Endothelial cell of umbilical vein (primary cell): ENCODE measurements around the gene UBE2I. TPM values are rescaled to one million over a fixed set of nuclear protein-coding genes. Genes with fewer than 3 reads are reported as not detected.

Experiments
- BruUV-seq: library from RNA; stranded (reverse); fragments of 400-500 nt; replicated peaks from 2 replicates; lab custom pipeline; 2021; lab: Mats Ljungman, UMichigan
- CTCF ChIA-PET: fragments of 300-600, 350-600 bp; sonication (Branson Sonifier 250); formaldehyde crosslinking; loops from one replicate; lab custom pipeline; 2021; ENCODE audit warnings: antibody characterized with exemption, inconsistent platforms; lab: Charles Lee
- POLR2A ChIA-PET: fragments of 300-600, 350-600 bp; sonication (Branson Sonifier 250); formaldehyde crosslinking; loops from one replicate; lab custom pipeline; 2021; ENCODE audit warnings: antibody characterized with exemption, inconsistent platforms; lab: Charles Lee
- DNase-seq: peaks from one replicate; pipeline ENCODE4 v3.0.0-alpha.2; 2011; ENCODE audit warnings: low read depth, low spot score
- FAIRE-seq: peaks from 2 replicates; lab custom pipeline; 2011; peaks lifted over from hg19 to GRCh38; lab: Jason Lieb, UNC
- H2AFZ ChIP-seq: 2 replicates; pipeline ENCODE4 v1.6.0; 2012; ENCODE audit warnings: low read depth, low read length, control low read depth, inconsistent platforms
- H3K27ac ChIP-seq: 2 replicates; pipeline ENCODE4 v1.5.1; 2011; ENCODE audit warnings: low read depth, mild to moderate bottlenecking, control low read depth, low read length, moderate library complexity; ENCODE audit not compliant: insufficient read depth
- H3K27me3 ChIP-seq, 2 experiments: 2 replicates each; pipeline versions ENCODE4 v1.6.0 to v1.6.1; 2011; ENCODE audit warnings: low read length in 2 of 2, mixed read lengths in 1 of 2; ENCODE audit not compliant: control insufficient read depth in 2 of 2, insufficient read depth in 2 of 2
- H3K36me3 ChIP-seq, 2 experiments: 2 replicates in 1 of 2; 3 replicates in 1 of 2; pipeline ENCODE4 v1.5.1; 2011; ENCODE audit warnings: low read length in 2 of 2, mild to moderate bottlenecking in 1 of 2, moderate library complexity in 1 of 2; ENCODE audit not compliant: control insufficient read depth in 2 of 2, insufficient read depth in 2 of 2; ENCODE audit errors: extremely low read depth in 1 of 2
- H3K4me1 ChIP-seq: 3 replicates; pipeline ENCODE4 v1.5.1; 2011; ENCODE audit warnings: mild to moderate bottlenecking, low read length; ENCODE audit not compliant: control insufficient read depth, insufficient read depth; ENCODE audit errors: extremely low read depth
- H3K4me2 ChIP-seq: 2 replicates; pipeline ENCODE4 v1.6.1; 2011; ENCODE audit warnings: low read length, control low read depth, mixed read lengths; ENCODE audit not compliant: insufficient read depth
- H3K4me3 ChIP-seq, 3 experiments: fragments of 200-600 bp in 1 of 3; sonication (generic), shearing (Covaris generic) in 1 of 3; replicated peaks in 1 of 3; 2 replicates each; pipeline ENCODE4 v1.5.1; 2011 to 2016; ENCODE audit warnings: control low read depth in 3 of 3, low read length in 3 of 3, mild to moderate bottlenecking in 2 of 3, inconsistent platforms in 1 of 3, low read depth in 1 of 3, moderate library complexity in 1 of 3; ENCODE audit not compliant: insufficient read depth in 1 of 3
- H3K79me2 ChIP-seq: 2 replicates; pipeline ENCODE4 v1.6.0; 2012; ENCODE audit warnings: low read length, inconsistent platforms; ENCODE audit not compliant: control insufficient read depth, insufficient read depth
- H3K9ac ChIP-seq: replicated peaks from 2 replicates; pipeline ENCODE3; 2011; ENCODE audit warnings: low read length, control low read depth; ENCODE audit not compliant: insufficient read depth; ENCODE audit errors: extremely low read depth
- H3K9me1 ChIP-seq: replicated peaks from 3 replicates; pipeline ENCODE4 v1.6.0; 2011; ENCODE audit warnings: mild to moderate bottlenecking, low read length; ENCODE audit not compliant: control insufficient read depth, insufficient read depth; ENCODE audit errors: extremely low read depth
- H3K9me3 ChIP-seq: replicated peaks from 2 replicates; pipeline ENCODE4 v1.5.1; 2012; ENCODE audit warnings: low read length, inconsistent platforms; ENCODE audit not compliant: control insufficient read depth, insufficient read depth
- H4K20me1 ChIP-seq: replicated peaks from 2 replicates; pipeline ENCODE3; 2011; ENCODE audit warnings: mild to moderate bottlenecking, low read length; ENCODE audit not compliant: control insufficient read depth, insufficient read depth; ENCODE audit errors: extremely low read depth
- CTCF ChIP-seq, 2 donors: IDR thresholded peaks; 1 replicate in 1 of 2; 2 replicates in 1 of 2; pipeline ENCODE4 v1.5.1; 2011; ENCODE audit warnings: low read length in 2 of 2, mild to moderate bottlenecking in 2 of 2, moderate library complexity in 2 of 2, control low read depth in 1 of 2, inconsistent platforms in 1 of 2, low read depth in 1 of 2; ENCODE audit not compliant: insufficient read depth in 1 of 2; ENCODE audit errors: extremely low read depth in 1 of 2
- EZH2 ChIP-seq: IDR thresholded peaks from 2 replicates; pipeline ENCODE4 v1.6.1; 2012; ENCODE audit warnings: borderline replicate concordance, low read depth, mild to moderate bottlenecking, moderate library complexity, low read length, inconsistent platforms; ENCODE audit not compliant: severe bottlenecking
- FOS ChIP-seq: IDR thresholded peaks from 2 replicates; pipeline ENCODE4 v1.6.1; 2011; ENCODE audit warnings: mild to moderate bottlenecking, low read length, moderate library complexity, borderline replicate concordance; ENCODE audit not compliant: insufficient read depth
- GATA2 ChIP-seq: IDR thresholded peaks from 2 replicates; pipeline ENCODE4 v1.7.0; 2011; ENCODE audit warnings: low read depth, mild to moderate bottlenecking, moderate library complexity, mixed read lengths, low read length; ENCODE audit not compliant: insufficient read length, insufficient read depth
- JUN ChIP-seq: IDR thresholded peaks from 2 replicates; pipeline ENCODE4 v1.6.1; 2011; ENCODE audit warnings: borderline replicate concordance, low read depth; ENCODE audit not compliant: insufficient read length, insufficient read depth
- MAX ChIP-seq: IDR thresholded peaks from 2 replicates; pipeline ENCODE4 v1.6.1; 2011; ENCODE audit not compliant: insufficient read depth, insufficient read length
- MYC ChIP-seq: IDR thresholded peaks from one replicate; pipeline ENCODE4 v1.6.1; 2011; ENCODE audit warnings: mild to moderate bottlenecking, low read depth, low read length
- POLR2A ChIP-seq: IDR thresholded peaks from 2 replicates; pipeline ENCODE4 v1.6.1; 2012; ENCODE audit warnings: low read depth, mild to moderate bottlenecking, control low read depth, low read length
- POLR2AphosphoS5 ChIP-seq: IDR thresholded peaks from 2 replicates; pipeline ENCODE4 v1.6.1; 2012; ENCODE audit warnings: low read depth, mild to moderate bottlenecking, control low read depth, low read length, moderate library complexity; ENCODE audit not compliant: insufficient read depth
- dilution Hi-C: fragments of 300-500 bp; cut with MboI; formaldehyde crosslinking; loops from one replicate; pipeline ENCODE4 v1.15.0; 2019; ENCODE audit warnings: low sequenced_read_pairs; ENCODE audit not compliant: extremely low pct_ligation_motif_present
- intact Hi-C: fragments of 100-400 bp; cut with micrococcal nuclease; formaldehyde crosslinking; loops from one replicate; pipeline ENCODE4 v1.10.0; 2022
- polyA plus RNA-seq, 4 experiments: library from polyadenylated mRNA; depleted of rRNA in 3 of 4; stranded (reverse) in 3 of 4; unstranded in 1 of 4; fragments of >200 nt; gene quantifications; 2 replicates each; pipeline versions ENCODE4 v1.2.1 to v1.2.3, GENCODE V29; 2011 to 2012; ENCODE audit warnings: missing spikeins in 1 of 4
- total RNA-seq: library from RNA; stranded (reverse); gene quantifications from 2 replicates; pipeline ENCODE4 v1.2.3, GENCODE V29; 2021

Gene UBE2I
- total and polyA plus RNA-seq, 2 donors (not counting 3 experiments of a cell fraction or from before 2014, with no cell fraction given), result 122 to 233 TPM

- H3K9ac ChIP-seq, result no peak overlapping the region
- dilution Hi-C loops, result no loop called here
- DNase-seq (no peak), FAIRE-seq (no peak)
- H3K4me1 ChIP-seq, result peaks cover 5% of the 10 kb centered on the region
- H4K20me1 ChIP-seq, result no peaks in the 10 kb centered on the region
- H3K79me2 ChIP-seq, result peaks cover 48% of the 10 kb centered on the region
- ChIA-PET CTCF (no interaction called here), POLR2A (no interaction called here)
- no peak overlapping the region for H3K4me3 ChIP-seq
- BruUV-seq, result no TSS peak
- no peak overlapping the region for H2AFZ ChIP-seq
- no peaks in the 10 kb centered on the region for H3K27me3 ChIP-seq
- TF ChIP-seq GATA2 (no peak), JUN (no peak), MAX (no peak), POLR2A (no peak), EZH2 (no peak), MYC (no peak), CTCF (IDR thresholded peaks at IDR 0.05; ENCODE audit: extremely low read depth in 1 of 2, insufficient read depth in 1 of 2, low read depth in 1 of 2, low read length in 2 of 2) (no peak), FOS (no peak), POLR2AphosphoS5 (no peak)
- no peaks in the 10 kb centered on the region for H3K9me1 ChIP-seq
- no peaks in the 10 kb centered on the region for H3K9me3 ChIP-seq
- intact Hi-C loops, result no loop called here
- H3K27ac ChIP-seq, result no peak overlapping the region
- no peak overlapping the region for H3K4me2 ChIP-seq
- H3K36me3 ChIP-seq, result peaks cover 0 to 5% of the 10 kb centered on the region in 2 experiments
These were observed 46.8 kb downstream of the UBE2I start for GRCh38 chr16:1356061-1356900.
